Lung (tissue), 12 donors: ENCODE results near the gene DYRK4. TPM values are rescaled to one million over a fixed set of nuclear protein-coding genes. Genes with fewer than 3 reads are reported as not detected.
A peak's percentile ranks its signal among the peaks of the same experiment; 100 is the strongest.

Experiments
- ATAC-seq: fragments of 200-7000 bp; cut with Tn5 transposase; one replicate; pipeline ENCODE4 v1.9.1; 2020; ENCODE audit warnings: moderate number of reproducible peaks; ENCODE audit not compliant: insufficient read depth, low FRiP score
- DNase-seq, 3 donors: peaks; one replicate each; pipeline ENCODE4 v3.0.0-alpha.2; 2013 to 2017
- H3K27ac ChIP-seq, 2 donors: one replicate each; pipeline ENCODE4 v1.5.1; 2013; ENCODE audit warnings: mild to moderate bottlenecking in 2 of 2, moderate library complexity in 2 of 2, control low read depth in 1 of 2, inconsistent platforms in 1 of 2, low read depth in 1 of 2, low read length in 1 of 2
- H3K27me3 ChIP-seq, 3 donors: one replicate each; pipeline ENCODE4 v1.5.1; 2013; ENCODE audit warnings: low read length in 2 of 3; ENCODE audit not compliant: control insufficient read depth in 3 of 3, insufficient read depth in 3 of 3
- H3K36me3 ChIP-seq, 4 donors: one replicate each; pipeline ENCODE4 v1.5.1; 2013; ENCODE audit warnings: low read length in 4 of 4, mild to moderate bottlenecking in 1 of 4, moderate library complexity in 1 of 4; ENCODE audit not compliant: control insufficient read depth in 4 of 4, insufficient read depth in 4 of 4
- H3K4me1 ChIP-seq, 5 donors: one replicate each; pipeline ENCODE4 v1.5.1; 2013; ENCODE audit warnings: low read length in 5 of 5, mild to moderate bottlenecking in 2 of 5, moderate library complexity in 1 of 5; ENCODE audit not compliant: control insufficient read depth in 5 of 5, insufficient read depth in 5 of 5
- H3K4me3 ChIP-seq: one replicate; pipeline ENCODE4 v1.5.1; 2013; ENCODE audit warnings: mild to moderate bottlenecking, control low read depth, moderate library complexity
- H3K9ac ChIP-seq, 2 donors: one replicate each; pipeline ENCODE4 v1.5.1; 2013; ENCODE audit warnings: low read length in 2 of 2, control low read depth in 1 of 2; ENCODE audit not compliant: insufficient read depth in 1 of 2
- H3K9me3 ChIP-seq, 4 donors: one replicate each; pipeline ENCODE4 v1.5.1; 2013; ENCODE audit warnings: low read length in 3 of 4, mild to moderate bottlenecking in 1 of 4, moderate library complexity in 1 of 4; ENCODE audit not compliant: control insufficient read depth in 4 of 4, insufficient read depth in 3 of 4
- CTCF ChIP-seq: IDR thresholded peaks from 2 replicates; pipeline ENCODE4 v1.5.1; 2012; ENCODE audit warnings: mild to moderate bottlenecking; ENCODE audit errors: control extremely low read depth, extremely low read depth
- WGBS, 2 donors: extraction: QIAGEN DNeasy Blood & Tissue Kit; methylation state at CpG; one replicate each; pipeline ENCODE4 v1.1.7; 2013; 5-methylcytosine and 5-hydroxymethylcytosine counted together
- polyA plus RNA-seq, 2 donors: library from polyadenylated mRNA; stranded (reverse); fragments of 200-250 nt; gene quantifications; one replicate each; pipeline ENCODE4 v1.2.1, GENCODE V29; 2013
- total RNA-seq, 2 donors: library from RNA; depleted of rRNA in 1 of 2; stranded (reverse); fragments of >200 nt in 1 of 2; gene quantifications; one replicate each; pipeline ENCODE4 v1.2.1, GENCODE V29; 2014 to 2021
- donor health status: control.
- donor health status: control.
- donor health status: Bipolar disorder and iron deficiency.
- donor health status: healthy.
- donor health status: DM: yes; HTN: yes; CAD: no.

The DYRK4 gene
- total and polyA plus RNA-seq, 4 donors, result 27.8 to 80.2 (median 31.3) TPM

- Histone ChIP-seq H3K4me3 (no peak overlapping the region), H3K36me3 (no peaks in the 10 kb centered on the region), H3K9me3 (peaks cover 0 to 2% (median 0%) of the 10 kb centered on the region in 4 donors), H3K4me1 (peaks cover 0 to 3% (median 0%) of the 10 kb centered on the region in 5 donors), H3K27me3 (peaks cover 0 to 3% (median 0%) of the 10 kb centered on the region in 3 donors), H3K9ac (no peak overlapping the region), H3K27ac (no peak overlapping the region)
- no peak for TF ChIP-seq CTCF
- peak in 1 of 3 donors; percentile 41 for DNase-seq
- WGBS, 2 donors, result 29 to 31% methylated on average over 8 of the region's 8 CpGs
- no peak for ATAC-seq
Observed at GRCh38 chr12:4579305-4580102, 17.5 kb downstream of the DYRK4 start.

GRCh38 chr12:4580281-4580688 is 18.3 kb downstream of the DYRK4 start:
- 69 to 78% methylated on average over 3 of the region's 3 CpGs for WGBS, 2 donors
- peaks cover 0 to 3% (median 0%) of the 10 kb centered on the region in 3 donors for H3K27me3 ChIP-seq
- no peak for ATAC-seq
- DNase-seq, result no peak
- H3K9me3 ChIP-seq, result peaks cover 0 to 2% (median 0%) of the 10 kb centered on the region in 4 donors
- H3K4me1 ChIP-seq, result peaks cover 0 to 3% (median 0%) of the 10 kb centered on the region in 5 donors
- H3K4me3 ChIP-seq, result no peak overlapping the region
- no peaks in the 10 kb centered on the region for H3K36me3 ChIP-seq
- no peak overlapping the region for H3K27ac ChIP-seq
- no peak for TF ChIP-seq CTCF
- no peak overlapping the region for H3K9ac ChIP-seq

- TF ChIP-seq CTCF, result no peak
- Histone ChIP-seq H3K27ac (no peak overlapping the region), H3K36me3 (no peaks in the 10 kb centered on the region), H3K4me3 (no peak overlapping the region), H3K27me3 (peaks cover 0 to 2% (median 0%) of the 10 kb centered on the region in 3 donors), H3K9me3 (peaks cover 0 to 2% (median 0%) of the 10 kb centered on the region in 4 donors), H3K9ac (no peak overlapping the region), H3K4me1 (peaks cover 0 to 4% (median 0%) of the 10 kb centered on the region in 5 donors)
- DNase-seq, result no peak
- 84 to 89% methylated on average over 4 to 6 of the region's 6 CpGs for WGBS, 2 donors
- no peak for ATAC-seq
Observed at GRCh38 chr12:4584281-4584680, 22.3 kb downstream of the DYRK4 start.
